ENCODE results near the gene RAB9B.

DNA sequence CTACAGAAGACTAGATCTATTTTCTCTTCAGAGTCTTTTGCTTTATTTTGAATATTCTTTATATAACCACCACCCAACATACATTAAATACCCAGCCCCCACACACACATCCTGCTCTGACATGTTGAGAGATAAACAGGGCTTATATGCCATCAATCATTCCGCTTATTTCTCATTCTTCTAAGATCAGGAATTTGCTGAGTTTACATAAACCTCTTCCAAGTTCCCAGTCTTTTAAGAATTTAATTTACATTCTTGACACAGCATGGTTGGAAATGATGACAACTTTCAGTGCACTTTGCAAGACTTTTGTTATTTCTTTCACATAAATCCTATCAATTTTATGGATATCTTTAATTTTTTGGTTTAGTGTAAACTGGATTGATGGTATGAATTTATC lies 17.5 kb upstream of the RAB9B start:
- TF ChIP-seq, protein P1, sequence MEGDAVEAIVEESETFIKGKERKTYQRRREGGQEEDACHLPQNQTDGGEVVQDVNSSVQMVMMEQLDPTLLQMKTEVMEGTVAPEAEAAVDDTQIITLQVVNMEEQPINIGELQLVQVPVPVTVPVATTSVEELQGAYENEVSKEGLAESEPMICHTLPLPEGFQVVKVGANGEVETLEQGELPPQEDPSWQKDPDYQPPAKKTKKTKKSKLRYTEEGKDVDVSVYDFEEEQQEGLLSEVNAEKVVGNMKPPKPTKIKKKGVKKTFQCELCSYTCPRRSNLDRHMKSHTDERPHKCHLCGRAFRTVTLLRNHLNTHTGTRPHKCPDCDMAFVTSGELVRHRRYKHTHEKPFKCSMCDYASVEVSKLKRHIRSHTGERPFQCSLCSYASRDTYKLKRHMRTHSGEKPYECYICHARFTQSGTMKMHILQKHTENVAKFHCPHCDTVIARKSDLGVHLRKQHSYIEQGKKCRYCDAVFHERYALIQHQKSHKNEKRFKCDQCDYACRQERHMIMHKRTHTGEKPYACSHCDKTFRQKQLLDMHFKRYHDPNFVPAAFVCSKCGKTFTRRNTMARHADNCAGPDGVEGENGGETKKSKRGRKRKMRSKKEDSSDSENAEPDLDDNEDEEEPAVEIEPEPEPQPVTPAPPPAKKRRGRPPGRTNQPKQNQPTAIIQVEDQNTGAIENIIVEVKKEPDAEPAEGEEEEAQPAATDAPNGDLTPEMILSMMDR (IDR thresholded peaks at IDR 0.05) = no peak
- TF ChIP-seq POLR2A (IDR thresholded peaks at IDR 0.05) = no peak
- TF ChIP-seq POLR2AphosphoS5 (IDR thresholded peaks at IDR 0.05) = no peak

Measured in transverse colon (tissue), 4 donors.